GM19463 (cell line): ENCODE measurements around the gene GYPC.

Experiments used
- ATAC-seq: cut with Tn5 transposase; IDR thresholded peaks from one replicate; pipeline ENCODE4 v1.9.1; 2021; ENCODE audit warnings: mild to moderate bottlenecking, moderate library complexity; ENCODE audit not compliant: unreplicated experiment

GYPC gene

DNA sequence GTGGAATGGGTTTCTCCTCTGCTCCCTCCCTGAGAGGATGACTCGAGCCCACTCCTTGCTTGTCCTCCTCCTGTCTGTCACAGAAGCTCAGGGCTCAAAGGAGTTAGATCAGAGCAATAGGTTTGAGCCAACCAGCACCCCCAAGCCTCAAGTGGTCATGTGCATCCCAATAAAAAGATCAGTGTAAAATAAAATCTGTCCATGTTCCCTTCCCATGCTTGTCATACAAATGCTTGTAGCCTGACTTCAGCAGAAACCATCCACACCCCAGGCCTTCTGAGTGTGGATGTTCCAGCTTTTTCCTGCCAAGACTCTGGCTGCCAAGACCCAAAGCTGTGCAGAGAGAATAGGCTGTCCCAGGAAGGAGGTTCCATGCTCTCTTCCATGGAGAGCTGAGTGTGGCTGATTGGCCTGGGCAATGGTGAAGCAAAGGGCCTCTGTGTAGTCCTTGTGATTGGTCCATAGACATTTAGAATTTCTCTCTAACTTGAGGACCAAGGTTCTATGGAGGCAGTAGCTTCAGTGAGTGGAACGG lies 67.4 kb downstream of the GYPC start:
- no peak for ATAC-seq

DNA sequence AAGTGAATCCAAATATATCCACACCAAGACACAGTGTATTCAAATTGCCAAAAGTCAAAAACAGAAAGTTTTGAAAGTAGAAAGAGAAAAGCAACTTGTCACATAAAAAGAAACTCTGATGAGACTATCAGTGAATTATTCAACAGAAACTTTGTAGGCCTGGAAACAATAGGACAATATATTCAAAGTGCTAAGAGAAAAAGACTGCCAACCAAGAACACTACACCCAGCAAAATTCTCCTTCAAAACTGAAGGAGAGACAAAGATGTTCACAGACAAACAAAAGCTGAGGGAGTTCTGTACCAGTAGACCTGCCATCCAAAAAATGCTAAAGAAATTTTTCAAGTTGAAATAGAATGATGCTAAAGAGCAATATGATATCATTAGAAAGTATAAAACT lies 69.6 kb downstream of the GYPC start:
- no peak for ATAC-seq

DNA sequence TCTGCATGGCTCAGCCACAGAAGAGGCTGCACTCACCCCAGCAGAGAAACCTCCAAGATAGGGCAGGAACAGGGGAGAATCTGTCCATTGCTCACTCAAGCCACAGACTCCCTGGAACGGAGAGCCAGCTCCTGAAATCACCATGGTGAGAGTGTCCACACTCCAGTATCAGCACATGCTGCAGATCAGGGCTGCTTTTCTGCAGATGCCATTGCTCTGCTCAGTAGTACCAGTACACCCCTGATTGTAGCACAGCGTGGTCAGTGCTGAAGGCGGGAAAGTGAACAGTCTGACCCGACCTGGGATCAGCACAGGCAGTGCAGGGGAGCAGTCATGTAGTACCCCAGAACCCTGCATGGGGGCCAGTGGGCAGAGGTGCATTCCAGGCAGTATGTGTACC lies 73.9 kb downstream of the GYPC start:
- no peak for ATAC-seq

DNA sequence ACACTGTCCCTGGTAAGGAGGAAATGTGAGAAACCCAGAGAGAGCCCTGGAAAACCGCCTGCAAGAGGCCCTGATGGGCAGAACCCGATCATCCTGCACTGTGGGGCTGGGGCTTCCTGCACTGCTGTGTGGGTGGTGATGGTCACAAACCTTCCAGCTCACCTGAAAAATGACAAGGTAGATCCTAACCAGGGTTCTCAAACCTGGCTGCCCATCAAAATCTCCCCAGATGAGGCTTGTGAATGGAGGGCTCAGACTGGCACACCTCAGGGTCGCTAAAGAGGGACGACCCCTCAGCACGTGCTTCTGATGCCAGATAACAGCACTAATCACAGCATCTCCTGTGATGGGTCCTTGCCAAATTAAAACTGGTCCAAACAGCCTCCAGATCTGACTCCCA lies 74.7 kb downstream of the GYPC start:
- ATAC-seq: no peak

DNA sequence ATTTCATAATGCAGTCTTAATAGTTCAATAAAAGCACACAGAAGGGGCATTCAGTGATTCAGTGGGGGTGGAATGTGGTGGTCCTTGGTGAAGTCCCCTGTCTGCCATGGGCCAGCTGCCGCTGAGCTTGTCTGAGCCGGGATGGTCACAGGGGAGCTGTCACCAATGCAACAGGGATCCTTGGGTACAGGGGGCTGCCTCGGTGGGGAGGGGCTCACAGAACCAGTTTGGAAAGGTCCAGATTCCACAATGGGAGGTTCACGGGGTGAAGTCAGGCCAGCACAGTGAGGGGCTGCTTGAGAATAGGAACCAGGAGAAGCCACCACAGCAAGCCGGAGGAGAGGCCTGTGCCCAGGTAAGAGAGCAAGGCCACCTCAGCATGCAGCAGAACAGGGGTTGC lies 75.4 kb downstream of the GYPC start:
- no peak for ATAC-seq

DNA sequence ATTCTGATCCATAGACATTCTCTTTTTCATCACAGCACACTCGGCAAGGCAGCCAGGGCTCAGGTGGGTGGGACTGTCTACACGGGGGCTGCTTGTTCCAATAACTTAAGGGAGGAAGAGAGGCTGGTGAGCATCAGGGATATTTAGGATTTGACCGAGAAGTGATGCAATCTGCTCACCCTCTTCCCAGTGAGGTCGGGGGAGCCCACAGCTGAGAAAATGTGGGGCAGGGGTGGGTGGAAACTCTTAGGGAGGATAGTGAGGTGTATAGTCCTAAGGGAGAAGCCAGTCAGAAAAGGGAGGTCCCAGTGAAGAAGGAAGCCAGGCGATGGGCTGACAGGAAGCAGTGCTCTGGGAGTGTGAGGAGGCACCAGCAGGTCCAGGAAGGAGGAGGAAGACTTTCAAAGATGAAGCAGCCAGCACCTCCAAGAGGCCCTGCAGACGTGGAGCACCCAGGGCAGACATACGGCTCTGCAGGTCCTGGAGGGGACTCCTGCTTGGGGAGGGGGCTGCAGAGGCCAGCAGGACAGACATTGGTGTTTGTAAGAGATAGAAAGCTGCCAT lies 76.8 kb downstream of the GYPC start:
- no peak for ATAC-seq

DNA sequence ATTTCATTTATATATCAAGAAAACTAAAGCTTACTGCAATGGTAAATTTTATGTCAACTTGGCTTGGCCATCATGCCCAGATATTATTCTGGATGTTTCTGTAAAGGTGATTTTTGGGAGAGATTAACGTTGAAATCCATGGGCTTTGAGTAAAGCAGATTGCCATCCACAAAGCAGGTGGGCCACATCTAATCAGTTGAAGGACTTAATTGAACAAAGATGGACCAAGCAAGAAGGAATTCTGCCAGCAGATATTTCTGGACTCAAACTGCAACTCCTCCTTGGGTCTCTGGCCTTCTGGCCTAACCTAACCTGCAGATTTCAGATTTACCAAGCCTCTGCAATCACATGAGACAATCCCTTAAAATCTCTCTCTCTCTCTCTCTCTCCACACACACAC lies 77.8 kb downstream of the GYPC start:
- no peak for ATAC-seq

DNA sequence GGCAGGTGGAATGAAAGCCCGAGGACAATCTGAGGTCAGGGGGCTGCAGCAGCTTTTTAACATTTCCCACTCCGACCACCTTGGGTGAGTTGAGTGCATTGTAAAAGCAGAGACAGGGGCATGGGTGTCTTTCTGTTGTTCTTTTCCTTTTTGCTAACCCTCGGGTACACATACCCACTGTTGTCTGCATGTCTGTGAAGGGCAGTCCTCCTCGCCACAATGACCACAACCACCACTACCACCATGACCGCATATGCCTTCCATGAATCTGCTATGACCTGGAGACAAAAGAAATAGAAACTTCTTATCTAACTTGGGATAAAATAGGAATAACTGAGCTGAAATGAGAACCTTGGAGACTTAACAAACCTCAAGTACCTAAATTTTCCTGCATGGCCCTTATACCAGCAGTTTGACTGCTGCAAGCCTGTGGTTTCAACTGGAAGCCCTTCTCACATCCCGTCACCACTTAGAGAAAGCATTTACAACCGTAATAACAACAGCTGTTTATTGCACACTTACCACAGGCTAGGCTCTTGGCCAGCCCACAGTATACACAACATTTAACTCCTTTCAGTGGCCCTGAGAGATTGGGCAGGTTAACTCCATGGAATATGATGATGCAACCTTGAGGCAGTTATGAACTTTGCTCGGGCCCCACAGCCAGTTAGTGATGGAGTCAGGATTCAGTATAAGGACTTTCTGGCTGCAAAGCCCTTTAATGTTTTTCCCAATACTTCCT lies 80.3 kb downstream of the GYPC start:
- ATAC-seq: no peak

DNA sequence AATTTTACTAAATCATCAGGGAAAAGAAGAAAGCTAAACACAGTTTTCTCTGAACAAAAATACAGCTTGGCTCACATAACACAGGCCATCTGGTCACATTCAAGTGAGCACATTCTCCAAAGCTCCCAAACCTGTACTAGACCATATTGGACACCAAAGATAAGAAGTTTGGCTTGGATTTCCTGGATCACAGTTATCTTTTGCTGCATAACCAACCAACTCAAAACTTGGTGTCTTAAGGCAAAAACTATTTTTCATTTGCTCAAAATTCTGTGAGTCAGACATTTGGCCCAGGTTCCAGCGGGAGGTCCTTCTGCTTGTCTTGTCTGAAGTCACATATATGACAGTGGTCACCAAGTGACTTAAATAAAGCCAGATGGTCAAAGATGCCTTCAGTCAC lies 83.2 kb downstream of the GYPC start:
- no peak for ATAC-seq

DNA sequence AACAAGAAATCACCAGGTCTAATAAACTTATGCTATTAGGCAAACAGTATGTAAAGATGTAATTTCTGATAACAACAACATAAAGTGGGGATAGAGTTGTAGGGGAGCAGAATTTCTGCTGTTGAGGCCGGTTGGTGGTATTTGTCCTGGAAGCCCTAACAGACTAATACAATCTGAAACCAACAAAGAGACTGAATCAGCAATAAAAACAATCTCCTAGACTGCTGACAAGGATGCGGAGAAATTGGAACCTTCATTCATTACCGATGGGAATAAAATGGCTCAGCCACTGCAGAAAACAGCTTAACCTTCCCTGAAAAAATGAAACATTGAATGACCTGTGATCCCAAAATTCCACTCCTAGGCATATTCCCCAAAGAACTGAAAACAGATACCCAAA lies 88.7 kb downstream of the GYPC start:
- ATAC-seq: no peak
